Measurements from ENCODE around the gene TCF25.

Gene TCF25

DNA sequence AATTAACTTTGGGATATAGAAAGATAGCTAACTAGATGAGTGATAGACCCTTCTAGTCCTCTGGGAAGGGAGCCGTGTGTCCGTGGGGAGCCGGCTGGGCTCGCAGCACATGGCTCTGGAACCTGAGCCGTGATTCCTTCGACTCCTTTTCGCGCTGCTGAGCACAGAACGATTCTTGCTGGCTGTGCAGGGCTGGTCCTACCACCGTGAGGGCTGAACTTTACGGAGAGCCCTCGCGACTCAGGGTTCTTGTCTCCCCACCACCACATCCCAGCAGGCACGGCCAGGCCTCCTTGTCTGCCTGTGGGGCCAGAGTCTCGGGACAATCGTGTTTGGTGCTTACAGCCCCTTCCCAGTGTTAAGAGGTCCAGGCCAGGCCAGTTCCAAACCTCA lies 13.8 kb upstream of the TCF25 start:
- Histone ChIP-seq H3K9me2 (replicated peaks; ENCODE audit: insufficient read depth, low read length) (no peaks in the 10 kb centered on the region), H3K36me3 (ENCODE audit: low read length) (no peaks in the 10 kb centered on the region), H3K9me3 (ENCODE audit: insufficient read depth, low read length) (no peaks in the 10 kb centered on the region), H3K79me2 (ENCODE audit: insufficient read depth, low read length) (no peaks in the 10 kb centered on the region), H3K4me2 (ENCODE audit: low read depth, low read length, poor library complexity, severe bottlenecking) (no peak overlapping the region), H3K4me3 (ENCODE audit: insufficient read depth, low read length, poor library complexity, severe bottlenecking) (no peak overlapping the region), H3K9ac (ENCODE audit: low read length) (no peak overlapping the region), H3K27me3 (ENCODE audit: low read length) (no peaks in the 10 kb centered on the region), H4K20me1 (ENCODE audit: low read depth, low read length) (no peaks in the 10 kb centered on the region), H3K27ac (ENCODE audit: low read depth, low read length) (no peak overlapping the region), H2AFZ (ENCODE audit: low read depth, low read length, severe bottlenecking) (no peak overlapping the region), H3F3A (ENCODE audit: insufficient read depth) (no peaks in the 10 kb centered on the region)
- TF ChIP-seq, protein P1, sequence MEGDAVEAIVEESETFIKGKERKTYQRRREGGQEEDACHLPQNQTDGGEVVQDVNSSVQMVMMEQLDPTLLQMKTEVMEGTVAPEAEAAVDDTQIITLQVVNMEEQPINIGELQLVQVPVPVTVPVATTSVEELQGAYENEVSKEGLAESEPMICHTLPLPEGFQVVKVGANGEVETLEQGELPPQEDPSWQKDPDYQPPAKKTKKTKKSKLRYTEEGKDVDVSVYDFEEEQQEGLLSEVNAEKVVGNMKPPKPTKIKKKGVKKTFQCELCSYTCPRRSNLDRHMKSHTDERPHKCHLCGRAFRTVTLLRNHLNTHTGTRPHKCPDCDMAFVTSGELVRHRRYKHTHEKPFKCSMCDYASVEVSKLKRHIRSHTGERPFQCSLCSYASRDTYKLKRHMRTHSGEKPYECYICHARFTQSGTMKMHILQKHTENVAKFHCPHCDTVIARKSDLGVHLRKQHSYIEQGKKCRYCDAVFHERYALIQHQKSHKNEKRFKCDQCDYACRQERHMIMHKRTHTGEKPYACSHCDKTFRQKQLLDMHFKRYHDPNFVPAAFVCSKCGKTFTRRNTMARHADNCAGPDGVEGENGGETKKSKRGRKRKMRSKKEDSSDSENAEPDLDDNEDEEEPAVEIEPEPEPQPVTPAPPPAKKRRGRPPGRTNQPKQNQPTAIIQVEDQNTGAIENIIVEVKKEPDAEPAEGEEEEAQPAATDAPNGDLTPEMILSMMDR (IDR thresholded peaks at IDR 0.05; ENCODE audit: insufficient read depth, low read length, poor library complexity, severe bottlenecking) = no peak

DNA sequence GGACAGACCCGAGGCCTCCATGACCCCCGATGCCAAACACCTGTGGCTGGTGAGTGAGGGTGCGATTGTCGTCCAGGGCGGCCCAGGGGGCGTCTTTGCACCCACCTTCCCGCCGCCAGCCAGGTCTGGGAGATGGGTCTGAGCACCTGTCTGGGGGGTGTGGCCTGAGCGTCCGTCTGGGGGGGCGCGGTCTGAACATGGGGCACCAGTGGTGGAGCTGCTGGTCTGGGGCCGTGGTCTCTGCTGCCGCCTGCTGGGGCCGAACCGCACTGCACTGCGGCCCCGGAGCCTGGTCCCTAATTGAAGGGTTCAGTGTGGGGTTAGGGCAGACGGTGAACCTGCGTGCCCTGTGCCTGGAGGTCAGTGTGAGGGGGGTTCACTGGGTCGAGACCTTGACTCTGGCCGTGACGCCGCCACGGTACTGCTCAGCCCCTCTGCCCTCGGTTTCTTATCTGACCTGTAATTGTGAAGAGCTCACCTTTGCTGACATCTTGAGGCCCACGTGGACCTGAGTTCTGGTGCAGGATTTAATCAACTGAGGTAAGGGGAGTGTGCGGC lies 12.6 kb upstream of the TCF25 start:
- TF ChIP-seq, protein P1 (IDR thresholded peaks at IDR 0.05; ENCODE audit: insufficient read depth, low read length, poor library complexity, severe bottlenecking) = peak; percentile 97
- no peak for TF ChIP-seq EZH2phosphoT487 (conservative IDR thresholded peaks at IDR 0.05; ENCODE audit: low read length)
- Histone ChIP-seq H4K20me1 (ENCODE audit: low read depth, low read length) (no peaks in the 10 kb centered on the region), H3K4me3 (ENCODE audit: insufficient read depth, low read length, poor library complexity, severe bottlenecking) (no peak overlapping the region), H3K27me3 (ENCODE audit: low read length) (no peaks in the 10 kb centered on the region), H3K27ac (ENCODE audit: low read depth, low read length) (no peak overlapping the region), H3K9me3 (ENCODE audit: insufficient read depth, low read length) (no peaks in the 10 kb centered on the region), H3K9ac (ENCODE audit: low read length) (no peak overlapping the region), H3K79me2 (ENCODE audit: insufficient read depth, low read length) (no peaks in the 10 kb centered on the region), H2AFZ (ENCODE audit: low read depth, low read length, severe bottlenecking) (no peak overlapping the region), H3F3A (ENCODE audit: insufficient read depth) (no peaks in the 10 kb centered on the region), H3K9me2 (replicated peaks; ENCODE audit: insufficient read depth, low read length) (no peaks in the 10 kb centered on the region), H3K36me3 (ENCODE audit: low read length) (no peaks in the 10 kb centered on the region), H3K4me2 (ENCODE audit: low read depth, low read length, poor library complexity, severe bottlenecking) (no peak overlapping the region)

DNA sequence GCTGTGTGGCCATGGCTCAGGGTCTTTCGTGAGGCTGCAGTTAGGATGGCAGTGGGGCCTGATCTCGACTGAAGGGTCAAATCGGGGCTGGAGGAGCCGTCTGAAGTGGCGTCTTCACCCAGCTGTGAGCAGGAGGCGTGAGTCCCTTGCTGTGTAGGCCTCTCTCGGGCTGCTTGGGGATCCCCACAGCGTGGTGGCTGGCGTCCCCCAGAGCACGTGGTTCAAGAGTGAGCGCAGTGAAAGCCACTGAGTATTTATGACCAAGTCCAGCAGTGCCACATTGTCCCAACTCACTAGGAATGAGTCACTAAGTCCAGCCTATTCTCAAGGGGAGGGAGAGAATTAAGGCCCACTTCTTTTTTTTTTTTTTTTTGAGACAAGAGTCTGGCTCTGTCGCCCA lies 11.7 kb upstream of the TCF25 start:
- TF ChIP-seq, protein P1 (IDR thresholded peaks at IDR 0.05; ENCODE audit: insufficient read depth, low read length, poor library complexity, severe bottlenecking) = no peak
- no peak for TF ChIP-seq EZH2phosphoT487 (conservative IDR thresholded peaks at IDR 0.05; ENCODE audit: low read length)
- Histone ChIP-seq H3K9ac (ENCODE audit: low read length) (no peak overlapping the region), H3K27me3 (ENCODE audit: low read length) (no peaks in the 10 kb centered on the region), H3K9me2 (replicated peaks; ENCODE audit: insufficient read depth, low read length) (no peaks in the 10 kb centered on the region), H2AFZ (ENCODE audit: low read depth, low read length, severe bottlenecking) (no peak overlapping the region), H4K20me1 (ENCODE audit: low read depth, low read length) (no peaks in the 10 kb centered on the region), H3K36me3 (ENCODE audit: low read length) (no peaks in the 10 kb centered on the region), H3F3A (ENCODE audit: insufficient read depth) (no peaks in the 10 kb centered on the region), H3K4me3 (ENCODE audit: insufficient read depth, low read length, poor library complexity, severe bottlenecking) (no peak overlapping the region), H3K4me2 (ENCODE audit: low read depth, low read length, poor library complexity, severe bottlenecking) (no peak overlapping the region), H3K27ac (ENCODE audit: low read depth, low read length) (no peak overlapping the region), H3K79me2 (ENCODE audit: insufficient read depth, low read length) (no peaks in the 10 kb centered on the region), H3K9me3 (ENCODE audit: insufficient read depth, low read length) (no peaks in the 10 kb centered on the region)

Measured in SU-DHL-6 (cell line).